ENCODE measurements around the gene LDB3. TPM values are rescaled to one million over a fixed set of nuclear protein-coding genes. Genes with fewer than 3 reads are reported as not detected.

Gene LDB3
- total RNA-seq, 1 donor from 2014 or later, result 0.22 TPM

GRCh38 chr10:86758189-86759072 lies 90.1 kb downstream of the LDB3 start:
- peak overlapping the region; percentile 99 for H3K27ac Mint-ChIP-seq
- TF ChIP-seq, protein P1, sequence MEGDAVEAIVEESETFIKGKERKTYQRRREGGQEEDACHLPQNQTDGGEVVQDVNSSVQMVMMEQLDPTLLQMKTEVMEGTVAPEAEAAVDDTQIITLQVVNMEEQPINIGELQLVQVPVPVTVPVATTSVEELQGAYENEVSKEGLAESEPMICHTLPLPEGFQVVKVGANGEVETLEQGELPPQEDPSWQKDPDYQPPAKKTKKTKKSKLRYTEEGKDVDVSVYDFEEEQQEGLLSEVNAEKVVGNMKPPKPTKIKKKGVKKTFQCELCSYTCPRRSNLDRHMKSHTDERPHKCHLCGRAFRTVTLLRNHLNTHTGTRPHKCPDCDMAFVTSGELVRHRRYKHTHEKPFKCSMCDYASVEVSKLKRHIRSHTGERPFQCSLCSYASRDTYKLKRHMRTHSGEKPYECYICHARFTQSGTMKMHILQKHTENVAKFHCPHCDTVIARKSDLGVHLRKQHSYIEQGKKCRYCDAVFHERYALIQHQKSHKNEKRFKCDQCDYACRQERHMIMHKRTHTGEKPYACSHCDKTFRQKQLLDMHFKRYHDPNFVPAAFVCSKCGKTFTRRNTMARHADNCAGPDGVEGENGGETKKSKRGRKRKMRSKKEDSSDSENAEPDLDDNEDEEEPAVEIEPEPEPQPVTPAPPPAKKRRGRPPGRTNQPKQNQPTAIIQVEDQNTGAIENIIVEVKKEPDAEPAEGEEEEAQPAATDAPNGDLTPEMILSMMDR (IDR thresholded peaks at IDR 0.05; ENCODE audit: unreplicated experiment), result no peak
- H3K9me3 Mint-ChIP-seq, result no peaks in the 10 kb centered on the region
- H3K4me1 Mint-ChIP-seq, result peaks cover 56% of the 10 kb centered on the region
- DNase-seq (ENCODE audit: low spot score in 2 of 2, unreplicated experiment in 2 of 2), result no peak
- H3K36me3 Mint-ChIP-seq, result no peaks in the 10 kb centered on the region
- H3K4me3 Mint-ChIP-seq, result peak overlapping the region; percentile 96
- H3K27me3 Mint-ChIP-seq (ENCODE audit: low read depth), result no peaks in the 10 kb centered on the region

- DNase-seq (ENCODE audit: low spot score in 2 of 2, unreplicated experiment in 2 of 2), result no peak
- Mint-ChIP-seq H3K27me3 (ENCODE audit: low read depth) (no peaks in the 10 kb centered on the region), H3K27ac (peak overlapping the region; percentile 57), H3K4me3 (peak overlapping the region; percentile 96), H3K36me3 (no peaks in the 10 kb centered on the region), H3K4me1 (peaks cover 49% of the 10 kb centered on the region), H3K9me3 (no peaks in the 10 kb centered on the region)
- TF ChIP-seq, protein P1 (IDR thresholded peaks at IDR 0.05; ENCODE audit: unreplicated experiment), result no peak
Measured at GRCh38 chr10:86759073-86759672, 90.9 kb downstream of the LDB3 start.

GRCh38 chr10:86763404-86763803 lies 95.1 kb downstream of the LDB3 start:
- TF ChIP-seq, protein P1 (IDR thresholded peaks at IDR 0.05; ENCODE audit: unreplicated experiment), result no peak
- peaks cover 48% of the 10 kb centered on the region for H3K4me1 Mint-ChIP-seq
- DNase-seq (ENCODE audit: low spot score in 2 of 2, unreplicated experiment in 2 of 2), result no peak
- H3K27ac Mint-ChIP-seq, result no peak overlapping the region
- H3K9me3 Mint-ChIP-seq, result no peaks in the 10 kb centered on the region
- H3K4me3 Mint-ChIP-seq, result no peak overlapping the region
- no peaks in the 10 kb centered on the region for H3K36me3 Mint-ChIP-seq
- no peaks in the 10 kb centered on the region for H3K27me3 Mint-ChIP-seq (ENCODE audit: low read depth)

DNA sequence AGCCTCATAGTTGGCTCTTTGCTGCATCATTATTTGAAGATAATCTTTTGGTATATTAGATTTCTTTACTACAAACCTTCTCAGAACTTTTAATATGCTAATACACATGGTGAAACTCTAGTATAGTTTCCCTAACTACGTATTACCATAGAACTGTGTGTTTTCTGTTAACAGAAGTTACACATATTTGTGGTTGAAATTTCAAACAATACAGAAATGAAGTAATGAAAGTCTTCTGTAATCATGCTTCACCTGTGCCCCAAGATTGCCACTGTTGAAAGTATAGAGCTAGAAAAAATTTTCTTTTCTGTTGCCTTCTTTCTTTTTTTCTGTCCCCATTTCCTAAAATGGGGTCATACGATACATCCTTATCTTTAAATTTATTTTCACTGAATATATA lies 97.2 kb downstream of the LDB3 start:
- TF ChIP-seq, protein P1 (IDR thresholded peaks at IDR 0.05; ENCODE audit: unreplicated experiment), result no peak
- peak overlapping the region; percentile 73 for H3K27ac Mint-ChIP-seq
- H3K4me3 Mint-ChIP-seq, result no peak overlapping the region
- H3K27me3 Mint-ChIP-seq (ENCODE audit: low read depth), result no peaks in the 10 kb centered on the region
- DNase-seq (ENCODE audit: low spot score in 2 of 2, unreplicated experiment in 2 of 2), result no peak
- no peaks in the 10 kb centered on the region for H3K9me3 Mint-ChIP-seq
- H3K36me3 Mint-ChIP-seq, result no peaks in the 10 kb centered on the region
- peaks cover 44% of the 10 kb centered on the region for H3K4me1 Mint-ChIP-seq

GRCh38 chr10:86768412-86769062 lies 100.2 kb downstream of the LDB3 start:
- Mint-ChIP-seq H3K27ac (no peak overlapping the region), H3K27me3 (ENCODE audit: low read depth) (no peaks in the 10 kb centered on the region), H3K4me3 (no peak overlapping the region), H3K36me3 (no peaks in the 10 kb centered on the region), H3K4me1 (peaks cover 35% of the 10 kb centered on the region), H3K9me3 (no peaks in the 10 kb centered on the region)
- no peak for DNase-seq (ENCODE audit: low spot score in 2 of 2, unreplicated experiment in 2 of 2)
- TF ChIP-seq, protein P1 (IDR thresholded peaks at IDR 0.05; ENCODE audit: unreplicated experiment), result no peak

Measured in mesothelial cell of epicardium (in vitro differentiated cells).